ENCODE data around the gene HOXC13.

The HOXC13 gene

DNA sequence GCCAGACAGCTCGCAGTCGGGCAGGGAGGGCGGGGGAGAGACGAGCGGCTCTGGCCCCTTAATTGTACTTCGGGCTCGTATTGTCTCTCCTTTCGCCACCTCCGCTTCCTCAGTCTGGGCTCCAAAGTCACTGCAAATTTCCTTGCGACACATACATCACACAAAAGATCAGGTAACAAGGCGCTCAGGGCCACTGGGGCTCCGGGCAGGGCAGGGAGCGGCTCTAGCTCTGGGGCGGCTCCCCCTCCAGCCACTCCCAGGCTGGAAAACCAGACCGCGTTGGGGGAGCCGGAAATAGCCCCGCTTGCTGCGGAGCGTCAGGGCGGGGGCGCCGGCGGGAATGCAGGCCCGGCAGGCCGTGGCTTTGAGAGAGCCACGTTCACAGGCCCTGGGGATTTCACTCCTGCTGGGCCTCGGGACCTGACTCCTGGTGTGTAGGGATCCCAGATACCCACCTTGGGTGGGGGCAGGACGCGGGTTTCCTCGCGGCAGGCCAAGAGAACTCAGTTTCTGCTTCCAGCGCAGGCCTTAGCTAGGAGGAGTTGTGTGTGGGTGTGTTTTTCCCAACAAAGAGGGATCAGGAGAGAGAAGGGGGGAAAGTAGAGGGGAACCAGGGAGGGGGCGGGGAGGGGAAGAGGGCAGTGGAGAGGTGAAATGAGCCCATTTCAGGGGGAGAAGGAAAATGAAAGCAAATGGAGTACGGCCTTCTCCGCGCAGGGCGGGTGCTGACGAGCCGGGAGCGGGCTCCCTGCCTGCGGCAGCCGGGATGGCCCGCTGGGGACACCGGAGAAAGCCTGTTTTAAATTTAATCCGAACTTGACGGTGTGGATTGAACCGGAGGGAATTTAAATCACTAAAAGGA is 57.0 kb downstream of the HOXC13 start:
- no peak for DNase-seq
